ENCODE results near the gene ATF3.

ATF3 gene

GRCh38 chr1:212647004-212647403, 38.4 kb downstream of the ATF3 start:
- in situ Hi-C loops (cut with HindIII; ENCODE audit: low sequenced_read_pairs) = no loop called here
- TF ChIP-seq CTCF (IDR thresholded peaks at IDR 0.05; ENCODE audit: low read depth, low read length) = no peak
- DNase-seq (ENCODE audit: low read depth, low spot score) = no peak
- no peak overlapping the region for H3K4me3 ChIP-seq (ENCODE audit: low read depth, low read length)

DNA sequence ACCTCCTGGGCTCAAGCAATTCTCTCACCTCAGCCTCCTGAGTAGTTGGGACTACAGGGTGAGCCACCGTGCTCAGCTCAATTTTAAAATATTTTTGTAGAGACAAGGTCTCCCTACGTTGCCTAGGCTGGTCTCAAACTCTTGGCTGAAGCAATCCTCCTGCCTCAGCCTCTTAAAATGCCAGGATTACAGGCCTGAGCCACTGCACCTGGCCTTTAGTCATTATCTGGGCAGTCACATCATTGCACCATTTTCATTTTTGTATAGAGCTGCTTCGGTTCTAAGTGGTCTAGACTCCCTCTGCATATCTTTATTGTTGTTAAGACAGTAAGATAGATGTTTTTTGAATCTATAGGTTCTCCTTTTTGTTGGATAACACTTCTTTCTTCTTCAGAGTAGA, 39.9 kb downstream of the ATF3 start:
- in situ Hi-C loops (cut with HindIII; ENCODE audit: low sequenced_read_pairs) = no loop called here
- DNase-seq (ENCODE audit: low read depth, low spot score) = no peak
- no peak overlapping the region for H3K4me3 ChIP-seq (ENCODE audit: low read depth, low read length)
- no peak for TF ChIP-seq CTCF (IDR thresholded peaks at IDR 0.05; ENCODE audit: low read depth, low read length)

- H3K4me3 ChIP-seq (ENCODE audit: low read depth, low read length) = no peak overlapping the region
- DNase-seq (ENCODE audit: low read depth, low spot score) = no peak
- in situ Hi-C loops (cut with HindIII; ENCODE audit: low sequenced_read_pairs) = no loop called here
- TF ChIP-seq CTCF (IDR thresholded peaks at IDR 0.05; ENCODE audit: low read depth, low read length) = no peak
These were observed 40.5 kb downstream of the ATF3 start for GRCh38 chr1:212649020-212649419.

DNA sequence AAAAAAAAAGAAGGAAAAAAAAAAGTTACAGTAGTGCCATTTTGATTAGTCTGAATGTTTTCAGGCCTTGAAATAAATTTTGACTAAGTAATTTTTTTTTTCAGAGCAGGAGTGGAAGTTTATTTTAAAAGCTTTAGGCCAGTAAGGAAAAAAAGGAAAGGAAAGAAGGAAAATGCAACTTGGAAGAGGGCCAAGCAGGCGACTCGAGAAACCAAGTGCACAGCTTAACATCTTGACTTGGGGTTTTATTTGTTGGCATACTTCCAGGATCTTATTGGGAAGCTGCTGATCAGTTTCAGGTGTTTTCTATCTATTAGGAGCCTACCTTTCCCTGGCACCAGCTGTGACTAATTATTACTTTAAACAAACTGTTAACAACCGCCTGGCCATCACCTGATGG, 41.7 kb downstream of the ATF3 start:
- no peak overlapping the region for H3K4me3 ChIP-seq (ENCODE audit: low read depth, low read length)
- in situ Hi-C loops (cut with HindIII; ENCODE audit: low sequenced_read_pairs) = no loop called here
- TF ChIP-seq CTCF (IDR thresholded peaks at IDR 0.05; ENCODE audit: low read depth, low read length) = no peak
- no peak for DNase-seq (ENCODE audit: low read depth, low spot score)

GRCh38 chr1:212651521-212651920, 43.0 kb downstream of the ATF3 start:
- in situ Hi-C loops (cut with HindIII; ENCODE audit: low sequenced_read_pairs) = no loop called here
- H3K4me3 ChIP-seq (ENCODE audit: low read depth, low read length) = no peak overlapping the region
- no peak for DNase-seq (ENCODE audit: low read depth, low spot score)
- no peak for TF ChIP-seq CTCF (IDR thresholded peaks at IDR 0.05; ENCODE audit: low read depth, low read length)

DNA sequence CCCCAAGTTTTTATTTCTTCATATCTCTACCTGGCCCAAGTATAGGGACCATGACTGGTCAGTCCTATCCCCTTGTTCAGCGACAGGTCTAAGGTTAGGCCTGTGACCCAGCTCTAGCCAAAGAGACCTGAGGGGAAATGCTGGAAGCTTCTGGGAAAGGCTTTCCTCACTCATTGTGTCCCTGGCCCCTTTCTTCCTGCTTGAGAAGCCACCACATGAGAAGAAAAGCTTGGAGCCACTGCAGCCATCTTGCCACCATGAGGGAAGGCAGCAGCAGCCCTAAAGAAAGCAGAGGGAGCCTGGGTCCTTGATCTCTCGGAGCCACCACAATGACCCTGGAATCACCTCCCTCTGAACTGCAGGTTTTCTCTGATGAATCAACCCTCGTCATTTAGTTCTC, 43.4 kb downstream of the ATF3 start:
- no peak overlapping the region for H3K4me3 ChIP-seq (ENCODE audit: low read depth, low read length)
- in situ Hi-C loops (cut with HindIII; ENCODE audit: low sequenced_read_pairs) = no loop called here
- no peak for TF ChIP-seq CTCF (IDR thresholded peaks at IDR 0.05; ENCODE audit: low read depth, low read length)
- DNase-seq (ENCODE audit: low read depth, low spot score) = no peak

DNA sequence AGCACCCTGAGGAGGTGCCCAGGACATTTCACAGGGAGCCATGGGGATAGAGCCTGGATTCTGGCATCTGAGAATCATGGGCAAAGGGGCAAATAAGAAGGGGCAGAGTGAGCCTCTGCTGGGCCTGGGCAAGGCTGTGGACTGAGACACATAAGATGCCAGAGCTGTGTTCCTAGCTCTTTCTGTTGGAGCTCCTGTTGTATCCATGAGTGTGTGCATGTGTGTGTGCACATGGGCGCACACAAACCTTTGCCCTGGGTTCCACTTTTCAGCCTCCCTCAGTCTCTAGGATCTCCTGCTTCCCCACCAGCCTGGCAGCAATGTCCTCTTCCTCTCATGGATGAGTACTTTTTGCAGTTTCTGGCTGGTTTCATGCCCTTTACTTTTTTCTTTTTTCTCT, 44.0 kb downstream of the ATF3 start:
- no peak for TF ChIP-seq CTCF (IDR thresholded peaks at IDR 0.05; ENCODE audit: low read depth, low read length)
- no peak for DNase-seq (ENCODE audit: low read depth, low spot score)
- no peak overlapping the region for H3K4me3 ChIP-seq (ENCODE audit: low read depth, low read length)
- in situ Hi-C loops (cut with HindIII; ENCODE audit: low sequenced_read_pairs) = no loop called here
